K562 treated with DMSO at 1 percent for 12 hours (cell line): Measurements from ENCODE around the gene NALCN. TPM values are rescaled to one million over a fixed set of nuclear protein-coding genes. Genes with fewer than 3 reads are reported as not detected.

Experiments used
- total RNA-seq: library from RNA; unstranded; fragments of 300-600 nt; gene quantifications from 2 replicates; pipeline ENCODE4 v1.2.3, GENCODE V29; 2022; ENCODE audit not compliant: insufficient read depth

NALCN gene
- total RNA-seq = not detected in 2 replicates

DNA sequence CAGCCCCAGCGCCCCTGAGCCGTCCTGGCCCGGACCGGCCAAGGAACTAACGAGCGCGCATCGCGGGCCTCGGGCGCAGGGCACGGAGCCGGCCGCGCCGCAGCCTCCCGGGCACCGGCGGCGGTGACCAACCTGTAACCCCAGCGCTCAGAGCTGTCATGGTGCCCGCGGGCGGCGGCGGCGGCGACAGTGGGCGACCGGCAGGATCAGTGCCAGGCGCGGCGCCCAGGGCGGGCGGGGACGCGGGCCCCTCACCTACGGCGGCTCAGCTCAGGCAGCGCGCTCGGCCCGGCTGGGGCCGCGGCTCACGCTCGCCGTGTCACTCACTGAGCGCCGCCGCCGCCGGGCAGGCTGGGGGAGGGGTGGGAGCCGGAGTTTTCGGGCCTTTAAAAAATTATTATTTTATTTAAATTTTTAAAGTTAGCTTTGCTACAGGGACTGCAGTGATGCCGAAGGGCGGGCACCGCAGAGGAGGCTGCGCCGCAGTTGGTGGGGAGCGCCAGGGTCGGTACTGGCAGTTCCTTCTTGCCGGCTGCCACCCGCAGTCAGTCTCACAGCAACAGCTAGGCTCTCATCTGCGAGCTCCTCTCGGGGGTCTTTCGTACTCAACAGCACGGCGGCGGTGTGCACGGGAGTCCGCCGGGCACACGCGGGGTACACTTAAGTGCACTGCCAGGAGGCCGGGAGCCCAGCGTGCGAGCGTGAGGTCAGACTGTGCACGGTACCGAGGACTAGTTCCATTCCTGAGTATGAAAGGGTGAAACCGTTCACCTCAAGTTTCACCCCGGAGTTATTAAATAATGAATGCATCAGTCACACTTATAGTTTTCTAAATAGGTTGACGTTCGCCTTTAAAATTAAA, at the start of gene NALCN:
Gene NALCN, minus strand, starts transcription at position 328 of the 862 bp plus-strand sequence. CDS start 17,382 bp downstream, outside the sequence.

DNA sequence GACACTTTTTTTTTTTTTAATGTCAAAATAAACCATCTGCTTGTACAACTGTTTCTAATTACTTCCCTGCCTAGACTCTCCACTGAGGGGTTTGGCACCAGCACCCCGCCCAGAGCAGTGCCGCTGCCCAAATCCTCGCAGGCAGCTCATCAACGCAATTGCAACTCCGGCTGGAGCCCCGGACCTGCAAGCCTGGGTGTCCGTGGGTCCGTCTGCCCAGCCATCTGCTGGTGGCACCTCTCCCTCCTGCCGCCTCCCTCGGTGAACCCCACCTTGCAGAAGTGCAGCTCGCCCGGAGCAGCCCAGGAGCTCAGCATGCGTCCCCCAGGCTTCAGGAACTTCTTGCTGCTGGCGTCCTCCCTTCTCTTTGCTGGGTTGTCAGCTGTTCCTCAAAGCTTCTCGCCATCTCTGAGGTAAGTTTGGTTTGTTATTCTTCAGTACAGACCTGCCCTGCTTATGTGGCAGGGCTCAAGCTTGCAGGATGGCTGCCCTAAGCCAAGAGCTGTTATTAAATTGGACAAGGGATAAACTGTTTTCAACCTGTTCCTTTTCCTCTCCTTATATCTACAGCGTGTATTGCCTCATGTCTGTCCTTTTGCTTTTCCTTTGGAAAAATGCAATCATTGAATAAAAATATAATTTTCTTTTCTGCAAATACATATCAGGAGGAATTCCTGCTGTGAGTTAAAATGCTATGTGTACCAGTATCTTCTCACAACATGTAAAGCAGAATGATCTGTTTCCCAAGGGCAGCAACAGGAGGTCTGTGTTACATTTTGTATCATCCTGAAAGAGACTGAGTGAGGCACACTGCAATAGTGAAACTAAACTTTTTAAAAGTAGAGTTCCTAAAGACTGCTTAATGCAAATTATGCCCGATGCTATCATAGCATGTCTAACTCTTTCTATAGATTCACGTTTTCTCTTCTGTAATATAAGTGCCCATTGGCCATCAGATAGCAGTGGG, 36.5 kb upstream of the NALCN start, which contains the start of gene ITGBL1:
Gene ITGBL1, plus strand, starts transcription at position 157 of the 967 bp plus-strand sequence. Its CDS starts 159 bp downstream, at position 316.

Other genes with a start within 250 kb of the NALCN start
- gene ITGBL1, start 36.2 kb upstream of the NALCN start, total RNA-seq = 1.1 TPM in 1 of 2 replicates, not detected in the other